ENCODE results near the gene ZBTB38.

DNA sequence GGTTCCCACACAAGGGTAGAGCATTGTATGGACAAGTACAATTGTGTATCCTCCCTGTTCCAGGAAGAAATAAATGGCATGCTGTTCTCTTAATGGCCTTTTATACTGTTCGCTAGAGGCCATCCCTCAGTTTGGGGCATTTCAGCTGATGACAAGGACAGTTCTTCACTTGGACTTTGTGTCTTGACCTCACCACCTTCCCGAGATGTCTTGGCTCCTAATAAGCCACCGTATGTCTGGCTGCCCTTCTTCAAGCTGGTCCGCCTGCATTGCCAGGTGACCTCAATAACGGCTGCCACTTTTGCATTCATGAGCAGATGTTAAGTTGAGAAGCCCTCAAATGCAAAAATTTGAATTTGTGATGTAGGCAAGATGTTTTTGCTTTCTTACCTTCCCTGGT lies 24.1 kb downstream of the ZBTB38 start:
- TF ChIP-seq, protein P1, sequence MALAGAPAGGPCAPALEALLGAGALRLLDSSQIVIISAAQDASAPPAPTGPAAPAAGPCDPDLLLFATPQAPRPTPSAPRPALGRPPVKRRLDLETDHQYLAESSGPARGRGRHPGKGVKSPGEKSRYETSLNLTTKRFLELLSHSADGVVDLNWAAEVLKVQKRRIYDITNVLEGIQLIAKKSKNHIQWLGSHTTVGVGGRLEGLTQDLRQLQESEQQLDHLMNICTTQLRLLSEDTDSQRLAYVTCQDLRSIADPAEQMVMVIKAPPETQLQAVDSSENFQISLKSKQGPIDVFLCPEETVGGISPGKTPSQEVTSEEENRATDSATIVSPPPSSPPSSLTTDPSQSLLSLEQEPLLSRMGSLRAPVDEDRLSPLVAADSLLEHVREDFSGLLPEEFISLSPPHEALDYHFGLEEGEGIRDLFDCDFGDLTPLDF (CRISPR knock-in tag; IDR thresholded peaks at IDR 0.05), result no peak
- no peak for TF ChIP-seq ZNF416 (CRISPR knock-in tag; IDR thresholded peaks at IDR 0.05)
- TF ChIP-seq, protein P2, sequence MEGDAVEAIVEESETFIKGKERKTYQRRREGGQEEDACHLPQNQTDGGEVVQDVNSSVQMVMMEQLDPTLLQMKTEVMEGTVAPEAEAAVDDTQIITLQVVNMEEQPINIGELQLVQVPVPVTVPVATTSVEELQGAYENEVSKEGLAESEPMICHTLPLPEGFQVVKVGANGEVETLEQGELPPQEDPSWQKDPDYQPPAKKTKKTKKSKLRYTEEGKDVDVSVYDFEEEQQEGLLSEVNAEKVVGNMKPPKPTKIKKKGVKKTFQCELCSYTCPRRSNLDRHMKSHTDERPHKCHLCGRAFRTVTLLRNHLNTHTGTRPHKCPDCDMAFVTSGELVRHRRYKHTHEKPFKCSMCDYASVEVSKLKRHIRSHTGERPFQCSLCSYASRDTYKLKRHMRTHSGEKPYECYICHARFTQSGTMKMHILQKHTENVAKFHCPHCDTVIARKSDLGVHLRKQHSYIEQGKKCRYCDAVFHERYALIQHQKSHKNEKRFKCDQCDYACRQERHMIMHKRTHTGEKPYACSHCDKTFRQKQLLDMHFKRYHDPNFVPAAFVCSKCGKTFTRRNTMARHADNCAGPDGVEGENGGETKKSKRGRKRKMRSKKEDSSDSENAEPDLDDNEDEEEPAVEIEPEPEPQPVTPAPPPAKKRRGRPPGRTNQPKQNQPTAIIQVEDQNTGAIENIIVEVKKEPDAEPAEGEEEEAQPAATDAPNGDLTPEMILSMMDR (IDR thresholded peaks at IDR 0.05), result no peak
- no peak for TF ChIP-seq TP53 (CRISPR knock-in tag; IDR thresholded peaks at IDR 0.05)
- TF ChIP-seq, protein P3, sequence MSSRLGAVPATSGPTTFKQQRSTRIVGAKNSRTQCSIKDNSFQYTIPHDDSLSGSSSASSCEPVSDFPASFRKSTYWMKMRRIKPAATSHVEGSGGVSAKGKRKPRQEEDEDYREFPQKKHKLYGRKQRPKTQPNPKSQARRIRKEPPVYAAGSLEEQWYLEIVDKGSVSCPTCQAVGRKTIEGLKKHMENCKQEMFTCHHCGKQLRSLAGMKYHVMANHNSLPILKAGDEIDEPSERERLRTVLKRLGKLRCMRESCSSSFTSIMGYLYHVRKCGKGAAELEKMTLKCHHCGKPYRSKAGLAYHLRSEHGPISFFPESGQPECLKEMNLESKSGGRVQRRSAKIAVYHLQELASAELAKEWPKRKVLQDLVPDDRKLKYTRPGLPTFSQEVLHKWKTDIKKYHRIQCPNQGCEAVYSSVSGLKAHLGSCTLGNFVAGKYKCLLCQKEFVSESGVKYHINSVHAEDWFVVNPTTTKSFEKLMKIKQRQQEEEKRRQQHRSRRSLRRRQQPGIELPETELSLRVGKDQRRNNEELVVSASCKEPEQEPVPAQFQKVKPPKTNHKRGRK (CRISPR knock-in tag; IDR thresholded peaks at IDR 0.05; ENCODE audit: borderline replicate concordance), result no peak
